GM20000 (cell line): ENCODE measurements around the gene KDM2A.

Experiments
- DNase-seq: peaks from one replicate; pipeline ENCODE4 v3.0.0; 2012; ENCODE audit warnings: low spot score
- CTCF ChIP-seq: IDR thresholded peaks from 2 replicates; pipeline ENCODE4 v1.5.1; 2012; ENCODE audit warnings: mild to moderate bottlenecking, control low read depth; ENCODE audit errors: extremely low read depth, missing control alignments

KDM2A gene

GRCh38 chr11:67261640-67261945 is 142.5 kb downstream of the KDM2A start:
- TF ChIP-seq CTCF: no peak
- no peak for DNase-seq

DNA sequence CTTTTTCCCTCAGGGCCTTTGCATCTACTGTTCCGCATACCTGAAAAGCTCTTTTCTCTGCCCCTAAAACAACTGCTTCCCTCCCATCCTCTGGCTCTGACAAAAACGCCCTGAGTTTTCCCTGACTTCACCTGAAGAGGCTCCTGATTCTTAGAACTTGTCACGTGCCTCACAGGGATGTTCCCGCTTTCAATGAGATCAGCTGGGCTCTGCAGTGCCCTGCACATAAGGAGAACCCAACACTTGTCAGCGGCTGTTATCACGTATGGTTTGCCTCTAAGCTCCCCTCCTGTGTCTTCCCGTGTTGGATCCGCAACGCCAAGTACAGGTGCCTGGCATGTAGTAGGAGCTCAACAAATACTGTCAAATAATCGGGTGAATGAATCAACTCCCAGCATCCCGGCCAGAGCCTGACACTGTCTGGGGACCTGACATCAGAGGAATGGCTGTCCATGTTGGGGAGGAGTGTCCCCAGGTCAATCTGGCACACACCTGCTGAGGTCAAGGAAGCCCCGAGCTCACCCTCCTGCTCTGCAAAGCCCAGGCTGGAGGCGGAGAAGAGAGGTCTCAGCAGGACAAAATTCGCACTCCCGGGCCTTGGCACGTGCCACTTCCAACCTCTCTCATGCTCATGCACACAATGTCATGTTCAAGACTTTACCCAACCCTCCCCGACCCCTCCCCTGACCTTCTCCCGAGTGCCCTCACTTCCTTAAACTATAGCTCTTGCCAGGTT is 143.1 kb downstream of the KDM2A start:
- TF ChIP-seq CTCF: no peak
- DNase-seq: no peak

GRCh38 chr11:67262731-67263675 is 143.9 kb downstream of the KDM2A start:
- DNase-seq: peak; percentile 91
- peak; percentile 74 for TF ChIP-seq CTCF

DNA sequence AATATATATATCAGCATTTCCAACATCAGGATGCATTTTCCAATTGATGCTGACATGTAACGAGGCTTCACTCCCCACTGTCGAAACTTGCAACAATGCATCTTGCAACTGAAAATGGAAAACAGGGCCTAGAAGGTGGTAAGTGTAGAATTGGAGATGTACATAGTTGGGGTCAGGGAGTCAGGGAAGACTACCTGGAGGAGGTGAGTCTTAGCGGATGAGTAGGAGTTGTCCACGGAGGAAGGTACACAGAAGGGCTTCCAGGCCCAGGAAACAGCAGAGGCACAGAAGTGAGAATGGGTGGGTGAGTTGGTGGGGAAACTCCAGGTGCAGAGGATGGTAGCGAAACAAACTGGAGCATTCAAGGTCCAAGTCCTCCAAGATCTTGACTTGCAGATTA is 145.2 kb downstream of the KDM2A start:
- no peak for TF ChIP-seq CTCF

GRCh38 chr11:67264877-67265632 is 146.0 kb downstream of the KDM2A start:
- TF ChIP-seq CTCF: no peak
- no peak for DNase-seq

More for the DNA sequence above, 145.2 kb downstream of the KDM2A start:
- DNase-seq: no peak

- TF ChIP-seq CTCF: peak; percentile 94
- peak; percentile 93 for DNase-seq
These were observed 146.8 kb downstream of the KDM2A start for GRCh38 chr11:67265633-67266448.
